Measurements from ENCODE around the gene TBL1XR1.
"Not testable (repeated sequence)": the region's sequence is repeated elsewhere in the genome, so short reads cannot be mapped to it uniquely, and the experiment has no call there.

The TBL1XR1 gene

GRCh38 chr3:177015881-177016280, 181.4 kb downstream of the TBL1XR1 start:
- no peak overlapping the region for H2AFZ ChIP-seq (ENCODE audit: low read depth)
- no peaks in the 10 kb centered on the region for H3K36me3 ChIP-seq (ENCODE audit: insufficient read depth)
- H3K79me2 ChIP-seq (ENCODE audit: insufficient read depth, low read depth) = no peaks in the 10 kb centered on the region
- TF ChIP-seq CTCF (conservative IDR thresholded peaks at IDR 0.05; ENCODE audit: low read depth, low read length) = no peak
- no peak overlapping the region for H3K27ac ChIP-seq
- H3K27me3 ChIP-seq (ENCODE audit: insufficient read depth, low read depth) = no peaks in the 10 kb centered on the region
- no peaks in the 10 kb centered on the region for H4K20me1 ChIP-seq (ENCODE audit: insufficient read depth)
- no peak overlapping the region for H3K4me2 ChIP-seq
- no peak overlapping the region for H3K9ac ChIP-seq
- no peaks in the 10 kb centered on the region for H3K4me1 ChIP-seq (ENCODE audit: low read depth, poor library complexity, severe bottlenecking)
- H3K4me3 ChIP-seq (IDR thresholded peaks at IDR 0.05; ENCODE audit: insufficient read depth, low read depth, low read length) = no peak overlapping the region

GRCh38 chr3:177013681-177014280, 183.5 kb downstream of the TBL1XR1 start:
- Histone ChIP-seq H3K27ac (no peak overlapping the region), H3K79me2 (ENCODE audit: insufficient read depth, low read depth) (no peaks in the 10 kb centered on the region), H3K4me3 (IDR thresholded peaks at IDR 0.05; ENCODE audit: insufficient read depth, low read depth, low read length) (no peak overlapping the region), H4K20me1 (ENCODE audit: insufficient read depth) (no peaks in the 10 kb centered on the region), H3K36me3 (ENCODE audit: insufficient read depth) (no peaks in the 10 kb centered on the region), H3K9ac (no peak overlapping the region), H3K27me3 (ENCODE audit: insufficient read depth, low read depth) (no peaks in the 10 kb centered on the region), H2AFZ (ENCODE audit: low read depth) (no peak overlapping the region), H3K4me2 (no peak overlapping the region), H3K4me1 (ENCODE audit: low read depth, poor library complexity, severe bottlenecking) (no peaks in the 10 kb centered on the region)
- no peak for TF ChIP-seq CTCF (conservative IDR thresholded peaks at IDR 0.05; ENCODE audit: low read depth, low read length)

- Histone ChIP-seq H3K4me1 (ENCODE audit: low read depth, poor library complexity, severe bottlenecking) (no peaks in the 10 kb centered on the region), H3K4me3 (IDR thresholded peaks at IDR 0.05; ENCODE audit: insufficient read depth, low read depth, low read length) (no peak overlapping the region), H2AFZ (ENCODE audit: low read depth) (no peak overlapping the region)
Observed at GRCh38 chr3:177005718-177006405, 191.4 kb downstream of the TBL1XR1 start.

GRCh38 chr3:177000159-177000558, 197.1 kb downstream of the TBL1XR1 start:
- not testable (repeated sequence) for H3K27me3 ChIP-seq (ENCODE audit: insufficient read depth, low read depth); H3K27ac ChIP-seq; H3K9ac ChIP-seq; H3K36me3 ChIP-seq (ENCODE audit: insufficient read depth); H3K4me2 ChIP-seq; H2AFZ ChIP-seq (ENCODE audit: low read depth); H3K79me2 ChIP-seq (ENCODE audit: insufficient read depth, low read depth); H3K4me3 ChIP-seq (IDR thresholded peaks at IDR 0.05; ENCODE audit: insufficient read depth, low read depth, low read length); H3K4me1 ChIP-seq (ENCODE audit: low read depth, poor library complexity, severe bottlenecking); H4K20me1 ChIP-seq (ENCODE audit: insufficient read depth)

More at GRCh38 chr3:177005718-177006405, 191.4 kb downstream of the TBL1XR1 start:
- Histone ChIP-seq H3K27ac (no peak overlapping the region), H3K36me3 (ENCODE audit: insufficient read depth) (no peaks in the 10 kb centered on the region), H3K4me2 (no peak overlapping the region), H3K9ac (no peak overlapping the region), H3K79me2 (ENCODE audit: insufficient read depth, low read depth) (no peaks in the 10 kb centered on the region), H4K20me1 (ENCODE audit: insufficient read depth) (no peaks in the 10 kb centered on the region), H3K27me3 (ENCODE audit: insufficient read depth, low read depth) (no peaks in the 10 kb centered on the region)
- no peak for TF ChIP-seq CTCF (conservative IDR thresholded peaks at IDR 0.05; ENCODE audit: low read depth, low read length)

- no peak overlapping the region for H3K9ac ChIP-seq
Observed at GRCh38 chr3:176995946-176996345, 201.3 kb downstream of the TBL1XR1 start.

More at GRCh38 chr3:176995946-176996345, 201.3 kb downstream of the TBL1XR1 start:
- Histone ChIP-seq H3K4me3 (IDR thresholded peaks at IDR 0.05; ENCODE audit: insufficient read depth, low read depth, low read length) (no peak overlapping the region), H3K36me3 (ENCODE audit: insufficient read depth) (no peaks in the 10 kb centered on the region), H3K79me2 (ENCODE audit: insufficient read depth, low read depth) (no peaks in the 10 kb centered on the region), H3K27ac (no peak overlapping the region), H3K4me1 (ENCODE audit: low read depth, poor library complexity, severe bottlenecking) (no peaks in the 10 kb centered on the region), H4K20me1 (ENCODE audit: insufficient read depth) (no peaks in the 10 kb centered on the region), H3K27me3 (ENCODE audit: insufficient read depth, low read depth) (no peaks in the 10 kb centered on the region), H3K4me2 (no peak overlapping the region), H2AFZ (ENCODE audit: low read depth) (no peak overlapping the region)
- no peak for TF ChIP-seq CTCF (conservative IDR thresholded peaks at IDR 0.05; ENCODE audit: low read depth, low read length)
